ENCODE results near the gene POMT2.

The POMT2 gene

DNA sequence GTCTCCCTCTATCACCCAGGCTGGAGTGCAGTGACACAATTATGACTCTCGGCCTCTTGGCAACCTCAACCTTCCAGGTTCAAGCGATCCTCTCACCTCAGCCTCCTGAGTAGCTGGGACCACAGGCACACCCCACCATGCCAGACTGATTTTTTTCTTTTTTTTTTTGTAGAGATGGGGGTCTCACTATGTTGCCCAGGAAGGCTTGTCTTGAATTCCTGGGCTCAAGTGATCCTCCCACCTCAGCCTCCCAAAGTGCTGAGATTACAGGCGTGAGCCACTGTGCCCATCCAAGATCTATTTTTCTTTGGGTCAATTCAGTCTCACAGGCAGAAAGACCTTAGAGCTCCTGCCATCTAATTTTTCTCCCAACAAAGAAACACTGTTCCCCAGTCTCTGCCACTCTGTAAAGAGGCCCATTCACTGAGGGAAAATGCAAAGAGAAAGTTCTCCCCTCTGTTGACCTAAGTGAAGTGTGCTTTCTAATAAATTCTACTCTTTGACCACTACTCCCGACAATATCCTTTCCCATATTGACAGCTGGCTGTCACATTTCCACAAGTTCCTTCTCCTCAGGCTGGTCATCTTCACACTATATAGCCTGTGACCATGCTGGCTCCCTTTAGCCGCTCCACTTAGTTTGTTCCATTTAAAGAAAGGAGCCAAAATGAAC is 32.9 kb upstream of the POMT2 start:
- in situ Hi-C loops (cut with MboI; ENCODE audit: low sequenced_read_pairs, unreplicated experiment), result no loop called here
- DNase-seq (ENCODE audit: low spot score), result no peak

DNA sequence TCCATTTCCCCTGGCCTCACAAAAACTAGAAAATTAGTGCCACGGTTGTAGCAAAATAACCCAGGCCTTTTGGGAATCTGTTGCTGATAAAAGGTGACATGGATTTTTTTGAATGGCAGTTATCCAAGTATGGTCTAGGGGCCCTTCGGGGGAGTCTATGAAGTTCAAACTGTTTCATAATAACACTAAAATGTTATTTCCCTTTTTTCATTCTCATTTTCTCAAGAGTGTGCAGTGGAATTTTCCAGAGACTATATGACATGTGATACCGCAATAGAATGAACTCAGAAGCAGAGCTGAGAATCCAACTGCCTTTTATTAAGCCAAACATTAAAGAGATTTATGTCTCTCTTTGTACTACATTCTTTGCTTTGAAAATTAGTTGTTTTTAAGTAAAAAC is 27.1 kb upstream of the POMT2 start:
- TF ChIP-seq, protein P1, sequence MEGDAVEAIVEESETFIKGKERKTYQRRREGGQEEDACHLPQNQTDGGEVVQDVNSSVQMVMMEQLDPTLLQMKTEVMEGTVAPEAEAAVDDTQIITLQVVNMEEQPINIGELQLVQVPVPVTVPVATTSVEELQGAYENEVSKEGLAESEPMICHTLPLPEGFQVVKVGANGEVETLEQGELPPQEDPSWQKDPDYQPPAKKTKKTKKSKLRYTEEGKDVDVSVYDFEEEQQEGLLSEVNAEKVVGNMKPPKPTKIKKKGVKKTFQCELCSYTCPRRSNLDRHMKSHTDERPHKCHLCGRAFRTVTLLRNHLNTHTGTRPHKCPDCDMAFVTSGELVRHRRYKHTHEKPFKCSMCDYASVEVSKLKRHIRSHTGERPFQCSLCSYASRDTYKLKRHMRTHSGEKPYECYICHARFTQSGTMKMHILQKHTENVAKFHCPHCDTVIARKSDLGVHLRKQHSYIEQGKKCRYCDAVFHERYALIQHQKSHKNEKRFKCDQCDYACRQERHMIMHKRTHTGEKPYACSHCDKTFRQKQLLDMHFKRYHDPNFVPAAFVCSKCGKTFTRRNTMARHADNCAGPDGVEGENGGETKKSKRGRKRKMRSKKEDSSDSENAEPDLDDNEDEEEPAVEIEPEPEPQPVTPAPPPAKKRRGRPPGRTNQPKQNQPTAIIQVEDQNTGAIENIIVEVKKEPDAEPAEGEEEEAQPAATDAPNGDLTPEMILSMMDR (IDR thresholded peaks at IDR 0.05; ENCODE audit: borderline replicate concordance, control extremely low read depth, extremely low read depth, insufficient read depth, missing control alignments), result no peak

More for the DNA sequence above, 32.9 kb upstream of the POMT2 start:
- TF ChIP-seq, protein P1 (IDR thresholded peaks at IDR 0.05; ENCODE audit: borderline replicate concordance, control extremely low read depth, extremely low read depth, insufficient read depth, missing control alignments), result no peak

DNA sequence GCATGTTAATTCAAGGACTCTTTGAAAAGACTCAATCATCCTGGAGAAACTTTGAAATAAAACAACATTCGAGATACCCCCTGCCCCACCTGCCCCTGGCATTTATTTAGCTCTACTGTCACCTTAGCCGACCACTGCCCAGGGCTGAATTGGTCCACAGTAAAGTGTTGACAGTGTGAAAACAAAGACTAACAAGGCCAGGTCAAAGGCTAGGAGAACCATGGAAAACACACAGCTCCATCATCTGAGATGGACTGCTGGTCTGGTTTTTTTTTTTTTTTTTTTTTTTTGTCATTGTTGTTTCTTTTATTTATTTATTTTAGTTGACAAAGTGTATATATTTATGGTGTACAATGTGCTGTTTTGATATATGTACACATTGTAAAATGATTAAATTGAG is 25.8 kb upstream of the POMT2 start:
- DNase-seq (ENCODE audit: low spot score), result no peak
- TF ChIP-seq, protein P1 (IDR thresholded peaks at IDR 0.05; ENCODE audit: borderline replicate concordance, control extremely low read depth, extremely low read depth, insufficient read depth, missing control alignments), result no peak
- in situ Hi-C loops (cut with MboI; ENCODE audit: low sequenced_read_pairs, unreplicated experiment), result no loop called here

More for the DNA sequence above, 27.1 kb upstream of the POMT2 start:
- in situ Hi-C loops (cut with MboI; ENCODE audit: low sequenced_read_pairs, unreplicated experiment), result no loop called here
- DNase-seq (ENCODE audit: low spot score), result peak; percentile 43

DNA sequence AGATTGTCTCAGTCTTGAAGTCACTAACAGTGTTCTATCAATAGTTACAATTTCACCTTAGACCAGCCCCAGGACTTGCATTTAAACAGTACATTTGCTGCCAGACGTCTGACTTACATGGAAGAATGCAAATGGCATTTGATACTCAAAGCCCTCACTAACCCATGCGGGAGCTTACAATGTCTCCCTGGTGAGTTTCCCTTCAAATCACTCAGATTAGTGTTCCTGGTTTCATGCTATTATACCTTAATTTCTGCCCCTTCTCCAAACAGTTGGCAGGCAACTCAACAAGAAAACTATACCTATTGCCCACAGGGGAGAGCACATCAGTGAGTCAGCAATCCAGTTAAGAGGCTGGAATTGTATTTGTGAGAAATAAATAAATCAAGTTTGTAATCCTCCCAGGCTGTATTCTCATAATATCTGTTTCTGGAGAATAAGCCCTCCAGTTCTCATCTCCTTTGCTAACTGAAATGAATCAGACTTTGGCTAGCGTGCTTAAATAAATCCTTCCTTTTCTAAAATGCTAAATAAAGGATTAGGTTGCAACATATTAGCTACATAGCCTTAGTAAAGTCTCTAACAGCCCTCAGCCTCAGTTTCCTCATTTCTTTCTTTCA is 23.8 kb upstream of the POMT2 start:
- DNase-seq (ENCODE audit: low spot score), result no peak
- TF ChIP-seq, protein P1 (IDR thresholded peaks at IDR 0.05; ENCODE audit: borderline replicate concordance, control extremely low read depth, extremely low read depth, insufficient read depth, missing control alignments), result no peak
- in situ Hi-C loops (cut with MboI; ENCODE audit: low sequenced_read_pairs, unreplicated experiment), result no loop called here

DNA sequence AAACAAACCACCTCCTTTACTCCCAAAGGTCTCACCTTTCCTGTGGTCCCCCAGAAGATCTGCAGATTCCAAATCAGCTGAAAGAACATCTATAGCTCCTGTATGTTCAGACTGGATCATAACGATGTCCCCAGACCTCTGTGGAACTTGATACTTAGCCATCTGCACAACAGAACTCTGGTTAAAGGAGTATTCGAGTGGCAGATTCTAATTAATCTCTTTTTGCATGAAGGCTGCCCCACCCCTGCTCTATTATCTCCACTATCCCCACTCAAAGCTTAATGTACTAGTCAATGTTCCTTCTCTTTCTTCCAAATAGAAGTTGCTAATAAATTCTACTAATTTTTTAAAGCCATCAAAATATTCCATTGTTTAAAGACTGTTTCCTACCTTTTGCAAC is 23.0 kb upstream of the POMT2 start:
- TF ChIP-seq, protein P1 (IDR thresholded peaks at IDR 0.05; ENCODE audit: borderline replicate concordance, control extremely low read depth, extremely low read depth, insufficient read depth, missing control alignments), result no peak
- DNase-seq (ENCODE audit: low spot score), result no peak
- in situ Hi-C loops (cut with MboI; ENCODE audit: low sequenced_read_pairs, unreplicated experiment), result no loop called here

DNA sequence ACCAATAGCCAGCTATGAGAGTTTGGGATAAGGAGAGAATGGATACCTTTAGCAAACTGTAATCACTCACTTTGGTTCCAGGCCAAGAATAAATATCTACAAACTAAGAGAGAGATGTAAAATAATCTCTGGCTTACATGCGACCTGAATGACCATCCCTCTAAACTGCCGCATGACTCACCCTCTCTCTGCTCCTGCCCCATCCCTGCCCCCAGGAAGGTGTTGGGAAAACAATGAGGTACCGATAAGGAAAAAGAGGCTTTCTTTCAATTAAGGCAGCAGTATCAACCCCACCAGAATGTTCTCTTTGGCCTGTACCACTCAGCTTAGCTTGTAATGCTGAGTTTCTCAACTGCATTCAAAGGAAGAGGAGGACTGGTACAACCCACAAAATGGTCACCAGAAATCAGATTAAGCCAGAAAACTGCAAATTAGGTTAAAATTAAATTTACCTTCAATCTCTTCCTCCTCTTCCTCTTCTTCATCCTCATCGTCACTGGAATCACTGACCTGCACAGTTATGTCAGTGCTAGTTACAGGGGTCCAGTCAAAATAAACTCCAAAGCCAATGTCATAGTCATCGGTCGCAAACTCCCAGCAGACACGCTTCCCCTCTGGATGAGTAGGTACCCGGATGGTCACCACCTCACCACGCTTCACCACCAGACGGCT is 22.2 kb upstream of the POMT2 start:
- TF ChIP-seq, protein P1 (IDR thresholded peaks at IDR 0.05; ENCODE audit: borderline replicate concordance, control extremely low read depth, extremely low read depth, insufficient read depth, missing control alignments), result no peak
- DNase-seq (ENCODE audit: low spot score), result no peak

More for the DNA sequence above, 22.2 kb upstream of the POMT2 start:
- in situ Hi-C loops (cut with MboI; ENCODE audit: low sequenced_read_pairs, unreplicated experiment), result no loop called here

All from GM13976 (cell line).